Stimulated activated CD4-positive, alpha-beta T cell treated with anti-CD3 and anti-CD28 coated beads, Interleukin-2, amount 100 ng/mL, for 48 hours (primary cell): ENCODE results near the gene ADARB2.

Source experiments
- DNase-seq, 2 donors: peaks; one replicate each; pipeline ENCODE4 v3.0.0-alpha.2; 2020

ADARB2 gene

GRCh38 chr10:1560535-1561192, 176.7 kb downstream of the ADARB2 start:
- DNase-seq: no peak

- no peak for DNase-seq
These were observed 177.6 kb downstream of the ADARB2 start for GRCh38 chr10:1559761-1560160.

- no peak for DNase-seq
These were observed 178.0 kb downstream of the ADARB2 start for GRCh38 chr10:1559311-1559710.

GRCh38 chr10:1558906-1559305, 178.4 kb downstream of the ADARB2 start:
- no peak for DNase-seq

GRCh38 chr10:1557081-1557480, 180.2 kb downstream of the ADARB2 start:
- no peak for DNase-seq

- DNase-seq: no peak
These were observed 180.8 kb downstream of the ADARB2 start for GRCh38 chr10:1556496-1556895.

GRCh38 chr10:1553951-1554350, 183.4 kb downstream of the ADARB2 start:
- no peak for DNase-seq

- no peak for DNase-seq
These were observed 184.2 kb downstream of the ADARB2 start for GRCh38 chr10:1552881-1553670.

GRCh38 chr10:1552406-1552805, 184.9 kb downstream of the ADARB2 start:
- DNase-seq: no peak

GRCh38 chr10:1551636-1552338, 185.5 kb downstream of the ADARB2 start:
- no peak for DNase-seq

- DNase-seq: no peak
These were observed 186.7 kb downstream of the ADARB2 start for GRCh38 chr10:1550616-1551015.

GRCh38 chr10:1550291-1550595, 187.1 kb downstream of the ADARB2 start:
- no peak for DNase-seq

- no peak for DNase-seq
These were observed 187.6 kb downstream of the ADARB2 start for GRCh38 chr10:1549591-1550290.

- DNase-seq: no peak
These were observed 188.7 kb downstream of the ADARB2 start for GRCh38 chr10:1548596-1548995.

GRCh38 chr10:1548146-1548545, 189.2 kb downstream of the ADARB2 start:
- no peak for DNase-seq

- no peak for DNase-seq
These were observed 190.8 kb downstream of the ADARB2 start for GRCh38 chr10:1546431-1547110.

- DNase-seq: no peak
These were observed 191.8 kb downstream of the ADARB2 start for GRCh38 chr10:1545524-1545923.

GRCh38 chr10:1544929-1545328, 192.4 kb downstream of the ADARB2 start:
- DNase-seq: no peak

GRCh38 chr10:1544209-1544673, 193.1 kb downstream of the ADARB2 start:
- no peak for DNase-seq

GRCh38 chr10:1543596-1543995, 193.7 kb downstream of the ADARB2 start:
- no peak for DNase-seq

GRCh38 chr10:1542941-1543340, 194.4 kb downstream of the ADARB2 start:
- DNase-seq: no peak

- DNase-seq: no peak
These were observed 197.2 kb downstream of the ADARB2 start for GRCh38 chr10:1540144-1540543.

GRCh38 chr10:1539216-1539615, 198.1 kb downstream of the ADARB2 start:
- no peak for DNase-seq
